GM21526 (cell line): ENCODE results near the gene TVP23A.
"Not testable (repeated sequence)": the region's sequence is repeated elsewhere in the genome, so short reads cannot be mapped to it uniquely, and the experiment has no call there.

Experiments
- ATAC-seq: cut with Tn5 transposase; IDR thresholded peaks from one replicate; pipeline ENCODE4 v1.9.1; 2021; ENCODE audit warnings: moderate library complexity; ENCODE audit not compliant: unreplicated experiment, low FRiP score

TVP23A gene

GRCh38 chr16:10836174-10836853, 17.7 kb upstream of the TVP23A start:
- ATAC-seq, result no peak

- ATAC-seq, result no peak
Measured at GRCh38 chr16:10835281-10835931, 16.8 kb upstream of the TVP23A start.

GRCh38 chr16:10834766-10835165, 16.2 kb upstream of the TVP23A start:
- ATAC-seq, result no peak

GRCh38 chr16:10834130-10834529, 15.5 kb upstream of the TVP23A start:
- ATAC-seq, result no peak

- no peak for ATAC-seq
Measured at GRCh38 chr16:10833271-10833670, 14.7 kb upstream of the TVP23A start.

- no peak for ATAC-seq
Measured at GRCh38 chr16:10831894-10832886, 13.6 kb upstream of the TVP23A start.

- not testable (repeated sequence) for ATAC-seq
Measured at GRCh38 chr16:10830240-10830639, 11.6 kb upstream of the TVP23A start.

- not testable (repeated sequence) for ATAC-seq
Measured at GRCh38 chr16:10829390-10830098, 10.9 kb upstream of the TVP23A start.

GRCh38 chr16:10828851-10829366, 10.3 kb upstream of the TVP23A start:
- ATAC-seq, result no peak

- ATAC-seq, result no peak
Measured at GRCh38 chr16:10827691-10828341, 9.2 kb upstream of the TVP23A start.

- ATAC-seq, result no peak
Measured at GRCh38 chr16:10824111-10824893, 5.7 kb upstream of the TVP23A start.

- no peak for ATAC-seq
Measured at GRCh38 chr16:10822702-10823101, 4.1 kb upstream of the TVP23A start.

- no peak for ATAC-seq
Measured at GRCh38 chr16:10820546-10820945, 2.0 kb upstream of the TVP23A start.

- no peak for ATAC-seq
Measured at GRCh38 chr16:10817514-10817913, 1.1 kb downstream of the TVP23A start.

GRCh38 chr16:10813099-10813455, 5.5 kb downstream of the TVP23A start:
- no peak for ATAC-seq

GRCh38 chr16:10812312-10813098, 6.1 kb downstream of the TVP23A start:
- no peak for ATAC-seq

- no peak for ATAC-seq
Measured at GRCh38 chr16:10809706-10810105, 8.9 kb downstream of the TVP23A start.

- ATAC-seq, result no peak
Measured at GRCh38 chr16:10808850-10809249, 9.7 kb downstream of the TVP23A start.
